SH-SY5Y (cell line): Measurements from ENCODE around the gene STAB2.

ENCODE experiments used
- GATA2 ChIP-seq: IDR thresholded peaks from 2 replicates; pipeline ENCODE4 v1.6.1; 2011; ENCODE audit warnings: mild to moderate bottlenecking, low read depth, low read length
- GATA3 ChIP-seq: IDR thresholded peaks from 2 replicates; pipeline ENCODE4 v1.6.1; 2011; ENCODE audit warnings: low read depth, mild to moderate bottlenecking, low read length, moderate library complexity

- TF ChIP-seq GATA2 (no peak), GATA3 (no peak)
These were observed 193.0 kb downstream of the STAB2 start for GRCh38 chr12:103780093-103780440.
